ENCODE measurements around the gene NOTUM.

NOTUM gene

DNA sequence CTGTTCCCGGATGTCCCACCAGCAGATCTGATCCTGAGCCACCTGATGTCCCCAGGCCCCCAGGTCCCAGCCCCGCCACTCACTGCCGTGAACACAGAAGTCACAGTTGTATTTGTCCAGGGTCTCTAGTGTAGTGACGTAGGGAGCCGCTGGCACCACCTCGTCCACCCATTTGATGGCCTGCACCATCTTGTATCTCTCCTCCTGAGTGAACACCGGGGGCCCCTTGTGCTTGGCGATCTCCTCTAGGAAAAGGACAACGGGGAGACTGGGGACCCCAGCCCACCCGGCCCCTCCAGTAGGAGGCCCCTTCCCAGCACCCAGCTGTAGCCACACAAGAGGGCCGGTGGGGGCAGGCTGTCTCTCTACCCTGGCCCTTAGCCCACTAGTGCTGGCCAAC is 52.2 kb downstream of the NOTUM start:
- DNase-seq = no peak

DNA sequence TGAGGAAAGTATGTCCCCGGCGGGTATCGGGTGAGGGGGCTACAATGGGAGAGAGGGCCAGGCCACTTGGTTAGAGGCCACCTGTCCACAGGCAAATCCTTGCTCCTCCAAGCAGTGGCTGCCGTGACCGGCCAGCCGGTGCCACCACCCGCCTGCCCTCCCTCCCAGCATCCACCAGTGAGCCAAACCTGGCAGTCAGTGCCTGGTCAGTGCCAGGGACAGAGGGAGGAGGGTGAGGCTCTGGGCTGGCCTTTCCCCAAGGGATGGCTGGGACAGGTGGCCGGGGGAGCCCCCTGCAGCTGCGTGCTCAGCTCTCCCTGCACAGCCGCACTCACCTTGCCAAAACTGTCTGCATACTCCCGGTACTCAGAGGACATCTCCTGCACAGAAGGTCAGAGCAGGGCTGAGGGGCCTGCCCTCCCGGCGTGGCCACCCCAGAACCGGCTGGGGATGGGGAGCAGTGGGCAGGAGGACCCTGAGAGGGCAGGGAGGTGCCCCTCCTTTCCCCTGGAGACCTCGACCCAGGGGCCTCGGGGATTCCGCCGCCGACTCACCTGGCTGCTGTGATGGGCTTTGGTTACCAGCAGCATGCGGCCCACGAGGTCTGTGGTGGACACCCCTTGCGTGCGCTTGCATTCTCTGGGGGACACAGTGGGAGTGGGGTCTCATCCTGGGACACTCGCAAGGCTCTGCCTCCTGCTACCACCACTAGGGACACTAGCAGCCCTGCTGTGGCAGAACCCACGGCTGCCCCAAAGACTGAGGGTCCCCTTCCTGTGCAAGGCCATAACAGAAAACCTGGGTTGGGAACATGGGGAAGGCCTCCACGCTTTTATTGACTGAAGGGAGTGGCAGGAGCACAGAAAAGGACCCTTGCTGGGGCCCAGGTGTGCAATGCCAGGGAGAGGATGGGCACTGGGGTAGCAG is 53.5 kb downstream of the NOTUM start:
- no peak for DNase-seq

DNA sequence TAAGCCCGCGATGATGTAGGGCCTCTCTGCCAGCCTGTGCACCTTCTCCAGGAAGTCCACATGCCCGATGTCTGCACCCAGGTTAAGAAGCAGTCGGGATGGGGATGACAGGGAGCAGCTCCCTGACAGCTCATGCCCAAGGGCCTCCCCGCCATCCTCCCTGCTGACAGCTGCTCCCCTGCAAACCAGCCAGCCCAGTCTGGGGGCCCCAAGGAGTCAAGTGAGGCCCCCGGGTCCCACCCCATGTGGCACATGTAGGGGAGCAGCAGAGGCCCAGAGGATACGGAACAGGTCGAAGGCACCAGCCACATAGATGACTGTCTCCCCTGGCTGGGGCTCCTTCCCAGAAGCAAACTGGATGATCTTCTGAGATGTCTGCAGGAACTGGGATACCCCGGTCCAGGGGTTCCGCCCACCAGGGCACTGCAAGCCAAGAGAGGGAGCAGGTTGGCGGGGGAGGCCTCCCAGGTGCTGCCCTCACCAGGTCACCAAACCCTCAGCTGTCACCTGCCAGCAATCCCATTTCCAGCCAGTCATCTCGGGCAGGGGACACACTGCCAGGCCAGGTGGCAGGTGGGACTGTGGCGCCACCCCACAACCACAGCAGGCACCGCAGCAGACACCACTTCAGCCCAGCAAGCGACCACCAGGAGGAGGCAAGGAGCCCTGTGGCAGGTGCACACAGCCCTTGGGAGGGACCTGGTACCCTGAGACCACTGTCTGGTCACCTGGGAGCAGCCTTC is 54.3 kb downstream of the NOTUM start:
- no peak for DNase-seq

GRCh38 chr17:81905993-81906392 is 55.0 kb downstream of the NOTUM start:
- DNase-seq = no peak

GRCh38 chr17:81905424-81905875 is 55.5 kb downstream of the NOTUM start:
- DNase-seq = no peak

DNA sequence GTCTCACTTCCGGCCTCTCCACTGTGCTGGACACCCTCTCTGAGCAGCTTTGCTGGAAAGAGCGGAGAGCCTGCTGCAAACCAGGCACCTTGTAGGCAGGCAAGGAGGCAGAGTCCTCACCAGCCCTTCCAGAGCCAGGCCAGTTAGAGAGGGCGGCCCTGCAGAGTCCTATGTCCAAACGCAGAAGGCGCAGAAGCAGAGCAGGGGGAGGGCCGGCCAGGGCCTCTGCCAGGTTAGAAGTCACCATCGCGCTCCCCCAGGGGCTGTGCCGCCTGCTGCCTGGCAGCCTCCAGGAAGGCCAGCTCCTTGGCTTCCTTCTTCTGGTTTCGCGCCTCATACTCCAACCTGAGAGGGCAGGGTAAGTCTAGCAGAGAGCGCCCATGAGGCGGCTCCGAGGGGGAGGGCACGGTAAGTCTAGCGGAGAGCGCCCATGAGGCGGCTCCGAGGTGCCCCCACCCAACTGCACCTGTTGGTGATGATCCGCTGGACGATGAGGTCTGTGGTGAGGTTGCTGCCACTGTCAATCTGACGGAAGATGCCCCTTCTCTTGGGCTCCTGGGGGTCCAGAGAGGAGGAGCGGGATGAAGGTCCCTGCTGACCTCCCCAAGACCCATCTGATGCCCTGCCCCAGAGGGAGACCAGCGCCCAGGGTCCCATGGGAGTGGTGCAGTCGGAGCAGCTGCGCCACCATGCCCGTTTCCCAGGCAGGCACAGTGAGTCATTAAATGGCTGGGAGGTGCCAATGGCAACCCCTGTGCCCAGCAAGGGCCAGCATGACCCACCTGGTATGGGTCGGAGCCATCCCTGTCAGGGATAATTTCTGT is 56.2 kb downstream of the NOTUM start:
- no peak for DNase-seq

GRCh38 chr17:81903896-81904599 is 56.9 kb downstream of the NOTUM start:
- DNase-seq = no peak

GRCh38 chr17:81903415-81903831 is 57.6 kb downstream of the NOTUM start:
- DNase-seq = no peak

- DNase-seq = no peak
Measured at GRCh38 chr17:81902653-81903414, 58.2 kb downstream of the NOTUM start.

All from NCI-H526 (cell line).